DOHH2 (cell line): ENCODE measurements around the gene JUP.

Experiments used
- H3F3A ChIP-seq: fragments of 200-600 bp; sonication (generic), shearing (Covaris generic); 2 replicates; pipeline ENCODE4 v1.6.0; 2016; ENCODE audit warnings: antibody characterized with exemption, mild to moderate bottlenecking; ENCODE audit not compliant: control insufficient read depth, insufficient read depth
- H3K27ac ChIP-seq: fragments of 200-600 bp; sonication (generic); 2 replicates; pipeline ENCODE4 v1.5.1; 2014; ENCODE audit warnings: low read depth, mild to moderate bottlenecking, low read length, moderate library complexity
- H3K27me3 ChIP-seq: fragments of 200-600 bp; sonication (generic); 2 replicates; pipeline ENCODE4 v1.6.1; 2014; ENCODE audit warnings: mild to moderate bottlenecking, low read length, mixed read lengths; ENCODE audit not compliant: control insufficient read depth
- H3K36me3 ChIP-seq: fragments of 200-600 bp; sonication (generic); 2 replicates; pipeline ENCODE4 v1.6.1; 2014; ENCODE audit warnings: mild to moderate bottlenecking, low read length, moderate library complexity, mixed read lengths; ENCODE audit not compliant: control insufficient read depth
- H3K4me1 ChIP-seq: fragments of 200-600 bp; sonication (generic); 2 replicates; pipeline ENCODE4 v1.6.1; 2014; ENCODE audit warnings: mild to moderate bottlenecking, low read length, mixed read lengths; ENCODE audit not compliant: control insufficient read depth
- H3K4me2 ChIP-seq: fragments of 200-600 bp; sonication (generic); 2 replicates; pipeline ENCODE4 v1.6.0; 2014; ENCODE audit warnings: mild to moderate bottlenecking, low read length, moderate library complexity
- H3K4me3 ChIP-seq: fragments of 200-600 bp; sonication (generic); 2 replicates; pipeline ENCODE4 v1.5.1; 2014; ENCODE audit warnings: mild to moderate bottlenecking, low read length, mixed read lengths
- H3K79me2 ChIP-seq: fragments of 200-600 bp; sonication (generic); 2 replicates; pipeline ENCODE4 v1.6.1; 2014; ENCODE audit warnings: mild to moderate bottlenecking, low read length, mixed read lengths; ENCODE audit not compliant: control insufficient read depth
- H3K9me2 ChIP-seq: fragments of 200-600 bp; sonication (generic); replicated peaks from 2 replicates; pipeline ENCODE4 v1.6.1; 2014; ENCODE audit warnings: mild to moderate bottlenecking, low read length, mixed read lengths; ENCODE audit not compliant: control insufficient read depth
- H3K9me3 ChIP-seq: fragments of 200-600 bp; sonication (generic); 2 replicates; pipeline ENCODE4 v1.6.1; 2014; ENCODE audit warnings: antibody characterized with exemption, low read length, mixed read lengths; ENCODE audit not compliant: control insufficient read depth, insufficient read depth
- H4K20me1 ChIP-seq: fragments of 200-600 bp; sonication (generic); 2 replicates; pipeline ENCODE4 v1.6.0; 2014; ENCODE audit warnings: low read depth, mild to moderate bottlenecking, antibody characterized with exemption, low read length, moderate library complexity; ENCODE audit not compliant: control insufficient read depth, insufficient read depth
- EZH2phosphoT487 ChIP-seq: fragments of 200-600 bp; sonication (generic); IDR thresholded peaks from 2 replicates; pipeline ENCODE4 v1.6.1; 2017; ENCODE audit warnings: borderline replicate concordance, mild to moderate bottlenecking, antibody characterized with exemption, low read length, moderate library complexity, mixed read lengths
- TF ChIP-seq, protein P1 (sequence below): fragments of 200-600 bp; sonication (generic); IDR thresholded peaks from one replicate; pipeline ENCODE4 v1.5.1; 2014; ENCODE audit warnings: antibody characterized with exemption, mild to moderate bottlenecking, low read depth, low read length; ENCODE audit not compliant: poor library complexity, severe bottlenecking

Gene JUP

GRCh38 chr17:41787021-41787418 lies 509 bp upstream of the JUP start:
- Histone ChIP-seq H3K27me3 (peaks cover 67% of the 10 kb centered on the region), H3K36me3 (no peaks in the 10 kb centered on the region), H3K9me2 (no peaks in the 10 kb centered on the region), H3F3A (no peaks in the 10 kb centered on the region), H3K27ac (no peak overlapping the region), H3K4me1 (peaks cover 25% of the 10 kb centered on the region), H3K9me3 (no peaks in the 10 kb centered on the region), H3K4me3 (no peak overlapping the region; the same call in 1 of the 2 replicates), H3K79me2 (no peaks in the 10 kb centered on the region), H3K4me2 (peak overlapping the region; percentile 61), H4K20me1 (no peaks in the 10 kb centered on the region)
- no peak for TF ChIP-seq EZH2phosphoT487
- TF ChIP-seq, protein P1, sequence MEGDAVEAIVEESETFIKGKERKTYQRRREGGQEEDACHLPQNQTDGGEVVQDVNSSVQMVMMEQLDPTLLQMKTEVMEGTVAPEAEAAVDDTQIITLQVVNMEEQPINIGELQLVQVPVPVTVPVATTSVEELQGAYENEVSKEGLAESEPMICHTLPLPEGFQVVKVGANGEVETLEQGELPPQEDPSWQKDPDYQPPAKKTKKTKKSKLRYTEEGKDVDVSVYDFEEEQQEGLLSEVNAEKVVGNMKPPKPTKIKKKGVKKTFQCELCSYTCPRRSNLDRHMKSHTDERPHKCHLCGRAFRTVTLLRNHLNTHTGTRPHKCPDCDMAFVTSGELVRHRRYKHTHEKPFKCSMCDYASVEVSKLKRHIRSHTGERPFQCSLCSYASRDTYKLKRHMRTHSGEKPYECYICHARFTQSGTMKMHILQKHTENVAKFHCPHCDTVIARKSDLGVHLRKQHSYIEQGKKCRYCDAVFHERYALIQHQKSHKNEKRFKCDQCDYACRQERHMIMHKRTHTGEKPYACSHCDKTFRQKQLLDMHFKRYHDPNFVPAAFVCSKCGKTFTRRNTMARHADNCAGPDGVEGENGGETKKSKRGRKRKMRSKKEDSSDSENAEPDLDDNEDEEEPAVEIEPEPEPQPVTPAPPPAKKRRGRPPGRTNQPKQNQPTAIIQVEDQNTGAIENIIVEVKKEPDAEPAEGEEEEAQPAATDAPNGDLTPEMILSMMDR, result no peak

DNA sequence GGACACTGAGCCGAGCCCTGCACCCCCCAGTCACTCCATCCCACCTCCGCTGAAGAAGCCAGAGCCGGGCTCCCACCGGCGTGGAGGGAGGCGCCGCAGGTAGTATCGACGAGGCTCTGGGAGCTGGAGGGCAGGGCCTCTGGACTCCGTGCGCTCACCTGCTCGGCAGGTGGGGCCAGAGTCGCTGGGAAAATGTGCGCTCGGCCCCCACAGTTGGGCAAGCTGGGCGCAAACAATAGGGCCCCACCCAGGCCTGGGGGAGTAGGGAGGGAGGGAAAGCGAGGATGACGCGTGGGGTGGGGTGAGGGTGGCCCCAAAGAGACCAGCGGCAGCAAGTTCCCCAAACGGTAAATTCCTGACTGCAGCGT lies 668 bp downstream of the JUP start:
- peaks cover 65% of the 10 kb centered on the region for H3K27me3 ChIP-seq
- no peaks in the 10 kb centered on the region for H3K9me3 ChIP-seq
- TF ChIP-seq, protein P1, result no peak
- TF ChIP-seq EZH2phosphoT487, result no peak
- H3K36me3 ChIP-seq, result no peaks in the 10 kb centered on the region
- H3K4me2 ChIP-seq, result peak overlapping the region; percentile 61
- peaks cover 25% of the 10 kb centered on the region for H3K4me1 ChIP-seq
- no peak overlapping the region for H3K27ac ChIP-seq
- no peaks in the 10 kb centered on the region for H3K9me2 ChIP-seq
- H3K79me2 ChIP-seq, result no peaks in the 10 kb centered on the region
- H3K4me3 ChIP-seq, result peak overlapping the region; percentile 62
- no peaks in the 10 kb centered on the region for H4K20me1 ChIP-seq
- H3F3A ChIP-seq, result no peaks in the 10 kb centered on the region

- H3K27me3 ChIP-seq, result peaks cover 65% of the 10 kb centered on the region
- no peaks in the 10 kb centered on the region for H3K79me2 ChIP-seq
- peaks cover 25% of the 10 kb centered on the region for H3K4me1 ChIP-seq
- H3K36me3 ChIP-seq, result no peaks in the 10 kb centered on the region
- no peaks in the 10 kb centered on the region for H3F3A ChIP-seq
- peak overlapping the region; percentile 62 for H3K4me3 ChIP-seq
- no peak overlapping the region for H3K27ac ChIP-seq
- H3K4me2 ChIP-seq, result peak overlapping the region; percentile 61
- TF ChIP-seq, protein P1, result no peak
- TF ChIP-seq EZH2phosphoT487, result no peak
- no peaks in the 10 kb centered on the region for H3K9me2 ChIP-seq
- no peaks in the 10 kb centered on the region for H4K20me1 ChIP-seq
- no peaks in the 10 kb centered on the region for H3K9me3 ChIP-seq
Measured at GRCh38 chr17:41785091-41785858, 1.2 kb downstream of the JUP start.
